ENCODE data around the gene DEFB129. TPM values are rescaled to one million over a fixed set of nuclear protein-coding genes. Genes with fewer than 3 reads are reported as not detected.
A peak's percentile ranks its signal among the peaks of the same experiment; 100 is the strongest.

The DEFB129 gene
- total and polyA plus RNA-seq, 9 of the 15 experiments (the other 6 are each of a cell fraction or from before 2014, with no cell fraction given) = not detected

GRCh38 chr20:263701-264100 lies 36.6 kb downstream of the DEFB129 start:
- CTCF ChIA-PET (ENCODE audit: low intra/inter-chr PET ratio) = no interaction called here
- DNase-seq (ENCODE audit: extremely low read depth in 1 of 4, low spot score in 3 of 4) = no peak

More at GRCh38 chr20:263701-264100, 36.6 kb downstream of the DEFB129 start:
- Histone ChIP-seq H3K9ac (ENCODE audit: insufficient read depth in 1 of 2, low read depth in 2 of 2, low read length in 2 of 2) (peak overlapping the region in 1 of 2 experiments; percentile 53; a peak in 2 of 4 replicates), H3K27ac (ENCODE audit: extremely low read depth, low read depth, low read length) (no peak overlapping the region), H3K4me3 (no peak overlapping the region), H4K20me1 (replicated peaks; ENCODE audit: control insufficient read depth, insufficient read depth, low read length) (no peaks in the 10 kb centered on the region), H2AFZ (ENCODE audit: low read depth, low read length) (no peak overlapping the region), H3K4me1 (replicated peaks in 1 of 2; ENCODE audit: control insufficient read depth in 2 of 2, insufficient read depth in 2 of 2, low read length in 2 of 2) (peaks cover 16 to 18% of the 10 kb centered on the region in 2 experiments; a peak in 4 of 5 replicates), H3K9me1 (ENCODE audit: control insufficient read depth, insufficient read depth, low read length) (no peaks in the 10 kb centered on the region), H3K4me2 (ENCODE audit: insufficient read depth, low read length) (no peak overlapping the region), H3K79me2 (ENCODE audit: control insufficient read depth, insufficient read depth, low read length) (no peaks in the 10 kb centered on the region), H3K27me3 (ENCODE audit: control insufficient read depth in 2 of 2, insufficient read depth in 2 of 2, low read length in 2 of 2) (no peaks in the 10 kb centered on the region), H3K9me3 (replicated peaks; ENCODE audit: control insufficient read depth, insufficient read depth, low read depth, low read length) (no peaks in the 10 kb centered on the region), H3K36me3 (ENCODE audit: control insufficient read depth, insufficient read depth, low read length) (no peaks in the 10 kb centered on the region)
- FAIRE-seq (no peak), ATAC-seq (no peak)
- TF ChIP-seq FUS (optimal IDR thresholded peaks at IDR 0.05; ENCODE audit: low read depth, low read length) (no peak), RBM39 (optimal IDR thresholded peaks at IDR 0.05; ENCODE audit: low read depth, low read length) (no peak), BRD4 (IDR thresholded peaks at IDR 0.05) (no peak), ZFPM2 (CRISPR knock-in tag; IDR thresholded peaks at IDR 0.05) (no peak), PCBP2 (IDR thresholded peaks at IDR 0.05; ENCODE audit: low read depth, low read length, poor library complexity, severe bottlenecking) (no peak), TCF7L2 (IDR thresholded peaks at IDR 0.05; ENCODE audit: low read depth, low read length) (no peak), MAFK (IDR thresholded peaks at IDR 0.05; ENCODE audit: low read length) (no peak), ESRRA (IDR thresholded peaks at IDR 0.05; ENCODE audit: borderline replicate concordance, low read depth) (no peak), STAT5B (CRISPR knock-in tag; IDR thresholded peaks at IDR 0.05) (no peak), ETV1 (tag; conservative IDR thresholded peaks at IDR 0.05; ENCODE audit: low read depth) (no peak), ZNF551 (CRISPR knock-in tag; IDR thresholded peaks at IDR 0.05) (no peak), ZNF830 (CRISPR knock-in tag; IDR thresholded peaks at IDR 0.05) (no peak), FOSL1 (tag; conservative IDR thresholded peaks at IDR 0.05) (no peak), WHSC1 (IDR thresholded peaks at IDR 0.05; ENCODE audit: low read length) (no peak), CAMTA2 (CRISPR knock-in tag; conservative IDR thresholded peaks at IDR 0.05) (no peak)
- WGBS (ENCODE audit: insufficient coverage, low coverage, missing lambda C conversion rate) = 37% methylated on average over 11 of the region's 13 CpGs
- POLR2A ChIA-PET = interaction anchor here (1.3 to 1.5 kb wide), 2 partner anchors 28 to 35 kb away, joined by 3 to 5 read pairs; no protein-coding TSS in a partner anchor
- intact Hi-C loops (cut with micrococcal nuclease) (no loop called here), in situ Hi-C loops (cut with MboI) (no loop called here)
- no TSS peak for BruUV-seq (replicated peaks)

Data from K562 (cell line).